ENCODE measurements around the gene ANXA4.
A peak's percentile ranks its signal among the peaks of the same experiment; 100 is the strongest.

ANXA4 gene

GRCh38 chr2:69846182-69847067 lies 104.5 kb downstream of the ANXA4 start:
- DNase-seq (ENCODE audit: low spot score), result no peak

- no peak for DNase-seq (ENCODE audit: low spot score)
Observed at GRCh38 chr2:69847068-69847828, 105.3 kb downstream of the ANXA4 start.

GRCh38 chr2:69848186-69848790 lies 106.4 kb downstream of the ANXA4 start:
- DNase-seq (ENCODE audit: low spot score), result peak; percentile 6

- DNase-seq (ENCODE audit: low spot score), result no peak
Observed at GRCh38 chr2:69858261-69858660, 116.3 kb downstream of the ANXA4 start.

- DNase-seq (ENCODE audit: low spot score), result no peak
Observed at GRCh38 chr2:69863298-69863697, 121.4 kb downstream of the ANXA4 start.

All from HuH-7 (cell line).